Measurements from ENCODE around the gene SECISBP2.

The SECISBP2 gene

GRCh38 chr9:89349607-89350006, 31.3 kb downstream of the SECISBP2 start:
- no peak for DNase-seq

- DNase-seq, result no peak
Observed at GRCh38 chr9:89350988-89351557, 32.8 kb downstream of the SECISBP2 start.

GRCh38 chr9:89351584-89352300, 33.4 kb downstream of the SECISBP2 start:
- DNase-seq, result no peak

- no peak for DNase-seq
Observed at GRCh38 chr9:89352451-89352850, 34.2 kb downstream of the SECISBP2 start.

- no peak for DNase-seq
Observed at GRCh38 chr9:89352874-89353649, 34.8 kb downstream of the SECISBP2 start.

- DNase-seq, result no peak
Observed at GRCh38 chr9:89353989-89354388, 35.7 kb downstream of the SECISBP2 start.

GRCh38 chr9:89354471-89354870, 36.2 kb downstream of the SECISBP2 start:
- DNase-seq, result no peak

- DNase-seq, result no peak
Observed at GRCh38 chr9:89356782-89357181, 38.5 kb downstream of the SECISBP2 start.

- no peak for DNase-seq
Observed at GRCh38 chr9:89357331-89358197, 39.3 kb downstream of the SECISBP2 start.

- no peak for DNase-seq
Observed at GRCh38 chr9:89358376-89358916, 40.1 kb downstream of the SECISBP2 start.

- no peak for DNase-seq
Observed at GRCh38 chr9:89358985-89359384, 40.7 kb downstream of the SECISBP2 start.

- no peak for DNase-seq
Observed at GRCh38 chr9:89359751-89360261, 41.5 kb downstream of the SECISBP2 start.

GRCh38 chr9:89360465-89360864, 42.2 kb downstream of the SECISBP2 start:
- no peak for DNase-seq

- DNase-seq, result no peak
Observed at GRCh38 chr9:89361031-89361430, 42.7 kb downstream of the SECISBP2 start.

- no peak for DNase-seq
Observed at GRCh38 chr9:89361816-89362646, 43.7 kb downstream of the SECISBP2 start.

- DNase-seq, result no peak
Observed at GRCh38 chr9:89362647-89363310, 44.5 kb downstream of the SECISBP2 start.

- DNase-seq, result no peak
Observed at GRCh38 chr9:89363311-89363670, 45.0 kb downstream of the SECISBP2 start.

GRCh38 chr9:89363921-89364665, 45.8 kb downstream of the SECISBP2 start:
- no peak for DNase-seq

GRCh38 chr9:89364666-89365531, 46.6 kb downstream of the SECISBP2 start:
- DNase-seq, result no peak
